ENCODE results near the gene DENND6B.

DNA sequence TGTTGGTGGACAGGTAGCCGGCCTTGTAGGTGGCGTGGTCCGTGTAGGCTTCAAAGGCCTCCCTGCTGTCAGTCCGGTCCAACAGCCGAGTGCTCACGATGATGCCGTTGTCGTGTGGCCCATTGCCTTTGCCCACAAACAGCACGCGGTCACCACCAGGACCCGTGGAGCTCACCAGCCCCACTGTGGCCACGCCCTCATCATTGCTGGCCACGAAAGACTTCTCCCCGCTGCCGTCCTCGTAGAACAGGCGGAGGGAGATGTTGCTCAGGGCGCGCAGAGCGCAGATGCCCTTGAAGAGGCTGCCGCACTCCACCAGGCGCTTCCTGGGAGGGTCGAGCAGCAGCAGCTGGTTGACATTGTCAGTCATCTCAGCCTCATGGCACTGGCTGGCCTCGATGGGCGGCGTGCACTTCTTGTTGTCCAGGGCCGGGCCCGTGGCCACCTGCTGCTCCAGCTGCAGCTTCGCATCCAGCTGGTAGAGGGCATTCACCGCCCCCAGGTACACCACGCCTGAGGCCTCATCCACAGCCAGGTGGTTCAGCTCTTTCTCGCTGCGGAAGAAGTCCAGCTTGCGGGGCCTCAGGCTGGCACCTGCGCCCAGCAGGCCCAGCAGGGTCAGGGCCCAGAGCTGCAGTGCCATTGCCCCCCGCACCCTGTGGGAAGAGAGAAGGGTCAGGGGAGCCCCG lies 36.7 kb downstream of the DENND6B start:
- no peak for TF ChIP-seq REST (IDR thresholded peaks at IDR 0.05; ENCODE audit: low read depth)
- no peak for TF ChIP-seq CREB1 (IDR thresholded peaks at IDR 0.05; ENCODE audit: low read depth)
- no peak for TF ChIP-seq YY1 (IDR thresholded peaks at IDR 0.05; ENCODE audit: low read depth)
- TF ChIP-seq MAX (IDR thresholded peaks at IDR 0.05): no peak
- TF ChIP-seq FOXM1 (IDR thresholded peaks at IDR 0.05; ENCODE audit: borderline replicate concordance, low read depth): no peak
- no peak for TF ChIP-seq RAD21 (IDR thresholded peaks at IDR 0.05; ENCODE audit: low read depth)
- TF ChIP-seq EP300 (IDR thresholded peaks at IDR 0.05; ENCODE audit: borderline replicate concordance): no peak
- TF ChIP-seq TEAD4 (IDR thresholded peaks at IDR 0.05): no peak
- no peak for TF ChIP-seq EGR1 (IDR thresholded peaks at IDR 0.05)
- no peak for TF ChIP-seq ZBTB7A (IDR thresholded peaks at IDR 0.05; ENCODE audit: low read depth)

All from Ishikawa (cell line).